OCI-LY7 (cell line): Measurements from ENCODE around the gene TMEM97.

Experiments used
- CTCF ChIP-seq: fragments of 200-600 bp; sonication (generic); conservative IDR thresholded peaks from 2 replicates; pipeline ENCODE4 v1.5.1; 2014; ENCODE audit warnings: mild to moderate bottlenecking, antibody characterized with exemption, low read length, moderate library complexity, mixed read lengths
- EZH2phosphoT487 ChIP-seq: fragments of 200-600 bp; sonication (generic); IDR thresholded peaks from 2 replicates; pipeline ENCODE4 v1.6.1; 2018; ENCODE audit warnings: low read depth, borderline replicate concordance, mild to moderate bottlenecking, mixed run types, antibody characterized with exemption, low read length, moderate library complexity, mixed read lengths

- TF ChIP-seq CTCF (no peak), EZH2phosphoT487 (no peak)
These were observed 5.2 kb upstream of the TMEM97 start for GRCh38 chr17:28313841-28314240.
